ENCODE measurements around the gene YBX1.

DNA sequence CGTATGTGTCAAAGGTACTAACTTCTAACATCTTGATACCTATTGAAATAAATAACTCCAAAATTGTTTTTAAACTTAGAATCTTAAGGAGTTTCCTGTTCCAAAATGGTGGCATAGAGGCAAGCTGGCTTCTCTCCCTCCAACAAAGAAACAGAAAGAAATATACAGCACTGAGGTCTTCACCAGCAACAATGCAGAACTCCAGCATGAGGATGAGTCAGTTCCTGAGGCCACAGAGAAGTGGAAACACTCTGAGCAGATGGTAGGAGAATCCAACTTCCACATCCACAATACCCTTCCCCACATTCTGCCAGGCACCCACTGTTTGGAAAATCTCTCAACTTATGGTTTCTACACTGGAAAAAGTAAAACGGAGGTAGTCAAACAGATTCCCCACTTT is 36.2 kb upstream of the YBX1 start:
- TF ChIP-seq, protein P1, sequence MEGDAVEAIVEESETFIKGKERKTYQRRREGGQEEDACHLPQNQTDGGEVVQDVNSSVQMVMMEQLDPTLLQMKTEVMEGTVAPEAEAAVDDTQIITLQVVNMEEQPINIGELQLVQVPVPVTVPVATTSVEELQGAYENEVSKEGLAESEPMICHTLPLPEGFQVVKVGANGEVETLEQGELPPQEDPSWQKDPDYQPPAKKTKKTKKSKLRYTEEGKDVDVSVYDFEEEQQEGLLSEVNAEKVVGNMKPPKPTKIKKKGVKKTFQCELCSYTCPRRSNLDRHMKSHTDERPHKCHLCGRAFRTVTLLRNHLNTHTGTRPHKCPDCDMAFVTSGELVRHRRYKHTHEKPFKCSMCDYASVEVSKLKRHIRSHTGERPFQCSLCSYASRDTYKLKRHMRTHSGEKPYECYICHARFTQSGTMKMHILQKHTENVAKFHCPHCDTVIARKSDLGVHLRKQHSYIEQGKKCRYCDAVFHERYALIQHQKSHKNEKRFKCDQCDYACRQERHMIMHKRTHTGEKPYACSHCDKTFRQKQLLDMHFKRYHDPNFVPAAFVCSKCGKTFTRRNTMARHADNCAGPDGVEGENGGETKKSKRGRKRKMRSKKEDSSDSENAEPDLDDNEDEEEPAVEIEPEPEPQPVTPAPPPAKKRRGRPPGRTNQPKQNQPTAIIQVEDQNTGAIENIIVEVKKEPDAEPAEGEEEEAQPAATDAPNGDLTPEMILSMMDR (IDR thresholded peaks at IDR 0.05; ENCODE audit: low read depth, low read length, poor library complexity, severe bottlenecking) = no peak
- no peak for TF ChIP-seq EZH2phosphoT487 (IDR thresholded peaks at IDR 0.05; ENCODE audit: borderline replicate concordance, low read length)
